Stimulated activated CD8-positive, alpha-beta memory T cell treated with anti-CD3 and anti-CD28 coated beads, Interleukin-15, amount 100 ng/mL, for 1 hour (primary cell): ENCODE data around the gene PLXNA3.

Experiments
- DNase-seq: peaks from one replicate; pipeline ENCODE4 v3.0.0-alpha.2; 2020; ENCODE audit warnings: low read depth

PLXNA3 gene

DNA sequence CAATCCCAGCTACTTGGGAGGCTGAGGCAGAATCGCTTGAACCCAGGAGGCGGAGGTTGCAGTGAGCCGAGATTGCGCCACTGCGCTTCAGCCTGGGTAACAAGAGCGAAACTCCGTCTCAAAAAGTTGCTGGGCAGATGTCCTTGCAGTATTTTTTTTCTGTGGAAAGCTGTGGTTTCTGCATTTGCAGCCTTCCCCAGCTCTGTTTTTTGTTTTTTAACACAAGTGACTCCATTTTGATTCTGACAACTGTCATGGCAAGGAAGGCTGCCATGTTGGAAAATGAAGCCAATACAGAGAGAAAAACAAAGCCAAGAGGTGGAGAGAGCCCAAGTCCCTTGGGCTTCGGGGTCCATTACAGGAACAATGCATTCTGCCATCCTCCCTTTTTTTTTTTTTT, 44.0 kb downstream of the PLXNA3 start:
- no peak for DNase-seq

DNA sequence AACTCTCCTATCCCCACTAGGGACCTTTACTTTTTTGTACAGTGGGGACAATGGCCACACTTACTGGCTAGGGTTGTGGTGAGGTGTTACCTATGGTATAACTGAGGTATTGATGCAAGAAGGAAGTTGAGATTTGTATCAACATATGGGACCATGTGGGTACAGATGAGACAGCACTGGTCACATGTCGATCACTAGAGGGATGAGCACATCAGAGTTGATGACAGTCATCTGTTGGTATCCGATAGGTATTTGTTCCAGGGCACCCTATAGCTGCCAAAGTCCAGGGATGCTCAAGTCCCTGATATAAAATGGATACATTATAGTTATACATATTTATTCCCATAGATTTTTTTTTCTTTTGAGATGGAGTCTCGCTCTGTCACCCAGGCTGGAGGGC, 44.9 kb downstream of the PLXNA3 start:
- no peak for DNase-seq

DNA sequence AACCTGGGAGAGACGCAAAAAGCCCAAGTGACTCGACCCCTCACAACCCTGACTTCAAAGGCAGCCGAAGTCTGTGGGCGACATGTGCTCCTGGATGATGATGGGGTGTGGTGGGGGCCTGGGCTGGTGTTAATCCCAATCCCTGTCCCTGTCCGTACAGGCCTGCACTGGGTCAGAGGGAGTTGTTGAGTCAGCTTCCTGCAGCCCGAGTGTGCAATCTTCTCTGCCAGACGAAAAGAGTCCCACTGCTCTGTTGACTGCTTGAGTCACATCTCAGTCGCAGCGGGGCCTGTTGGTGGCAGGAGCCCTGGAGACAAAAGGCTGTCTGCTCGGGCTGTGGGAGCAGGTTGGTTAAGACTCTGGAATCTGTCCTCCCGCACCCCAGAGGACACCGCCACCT, 47.7 kb downstream of the PLXNA3 start:
- no peak for DNase-seq

DNA sequence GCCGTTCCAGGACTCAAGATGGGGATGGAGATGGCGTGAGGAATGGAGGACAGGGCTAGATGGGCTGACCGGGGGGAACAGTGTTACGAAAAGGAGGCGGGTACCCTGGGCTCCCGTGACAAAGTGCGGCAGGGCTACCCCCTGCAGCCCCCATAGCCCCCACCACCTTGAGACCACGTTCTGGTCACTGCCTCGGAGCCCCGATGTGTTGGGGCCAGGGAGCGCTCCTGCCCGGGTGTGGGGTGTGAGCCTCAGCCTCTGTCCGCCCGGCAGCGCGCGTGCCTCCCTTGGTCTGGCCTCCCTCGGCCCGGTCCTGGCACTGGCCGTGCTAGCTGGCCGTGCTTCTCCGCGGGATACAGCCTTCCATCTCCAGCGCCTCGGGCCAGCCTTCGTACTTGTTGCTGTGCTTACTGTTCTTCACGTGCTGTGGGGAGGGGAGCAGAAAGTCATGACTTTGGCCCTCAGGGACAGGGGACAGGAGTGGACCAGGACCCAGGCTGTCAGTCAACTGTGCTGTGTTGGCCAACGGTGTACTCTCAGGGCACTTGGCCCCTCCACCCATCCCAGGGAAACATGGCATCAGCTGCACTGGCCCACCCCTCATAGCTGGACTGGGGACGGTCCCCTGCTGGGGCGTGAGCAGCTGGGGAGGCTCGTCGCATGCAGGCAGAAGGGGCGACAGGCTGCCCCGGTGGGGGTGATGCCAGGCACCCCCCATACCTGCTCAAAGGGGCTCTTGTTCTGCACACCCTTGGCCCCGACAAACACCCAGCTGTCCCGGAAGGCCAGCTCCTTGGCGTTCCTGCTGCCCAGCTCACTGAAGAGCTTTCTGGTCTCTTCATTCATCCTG, 48.6 kb downstream of the PLXNA3 start:
- DNase-seq, result no peak

DNA sequence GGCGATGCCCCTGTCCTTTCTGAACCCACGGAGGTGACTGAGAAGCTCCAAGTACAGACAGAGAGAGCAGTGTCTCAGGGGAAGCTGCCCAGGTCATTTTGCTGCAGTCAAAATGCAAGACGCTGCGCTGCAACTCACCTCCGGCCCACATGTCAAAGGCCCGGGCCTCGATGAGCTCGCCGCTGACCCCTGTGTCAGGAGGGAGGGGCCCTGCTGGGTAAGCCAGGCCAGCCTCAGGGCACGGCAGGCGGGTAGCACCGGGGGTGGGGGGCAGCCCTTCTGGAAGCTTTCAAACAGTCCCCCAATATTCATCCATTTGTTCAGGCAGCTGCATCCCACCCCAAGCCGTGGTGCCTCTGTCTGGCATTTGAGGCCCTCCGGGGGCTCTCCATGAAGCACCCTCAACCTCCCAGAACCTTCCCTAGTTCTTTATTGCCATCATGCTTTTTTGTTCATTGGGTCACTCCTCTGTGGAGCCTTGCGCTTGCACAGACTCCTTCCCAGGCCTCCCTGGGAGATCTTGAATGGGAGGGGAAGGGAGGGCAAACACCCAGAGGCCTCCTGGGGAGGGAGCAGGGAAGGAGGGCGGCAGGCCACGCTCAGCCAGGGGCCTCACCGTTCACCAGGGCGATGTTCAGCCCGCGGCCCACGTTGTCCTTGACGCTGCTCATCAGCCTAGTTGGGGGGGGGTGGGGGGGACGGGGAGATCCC, 49.7 kb downstream of the PLXNA3 start:
- DNase-seq, result no peak

DNA sequence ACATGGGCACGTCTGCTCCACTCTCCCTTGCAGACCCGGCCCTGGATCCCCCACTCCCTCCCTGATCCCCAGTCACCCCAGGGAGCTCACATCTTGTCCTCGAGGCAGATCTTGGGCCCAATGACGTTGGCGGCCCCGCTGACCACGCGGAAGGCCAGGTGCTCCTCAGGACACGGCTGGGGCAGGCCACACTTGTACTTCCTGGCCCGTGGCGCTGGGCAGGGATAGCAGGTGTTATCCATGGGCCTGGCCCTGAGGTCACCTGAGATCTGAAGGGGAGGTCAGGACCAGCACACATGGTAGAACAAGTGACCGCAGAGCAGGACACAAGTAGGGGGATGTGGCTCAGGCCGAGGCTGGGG, 50.3 kb downstream of the PLXNA3 start:
- DNase-seq, result no peak

DNA sequence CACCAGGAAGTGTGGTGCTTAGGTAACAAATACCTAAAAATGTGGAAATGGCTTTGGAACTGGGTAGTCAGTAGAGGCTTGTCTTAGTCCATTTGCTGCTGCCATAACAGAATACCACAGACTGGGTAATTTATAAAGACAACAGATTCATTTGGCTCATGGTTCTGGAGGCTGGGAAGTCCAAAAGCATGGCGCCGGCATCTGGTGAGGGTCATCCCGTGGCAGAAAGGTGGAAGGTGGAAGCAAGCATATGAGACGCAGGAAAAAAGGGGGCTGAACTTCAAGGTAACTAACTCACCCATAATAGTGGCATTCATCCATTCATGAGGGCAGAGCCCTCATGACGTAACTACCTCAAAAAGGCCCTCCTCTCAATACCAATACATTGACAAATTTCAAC, 51.4 kb downstream of the PLXNA3 start:
- DNase-seq, result no peak

DNA sequence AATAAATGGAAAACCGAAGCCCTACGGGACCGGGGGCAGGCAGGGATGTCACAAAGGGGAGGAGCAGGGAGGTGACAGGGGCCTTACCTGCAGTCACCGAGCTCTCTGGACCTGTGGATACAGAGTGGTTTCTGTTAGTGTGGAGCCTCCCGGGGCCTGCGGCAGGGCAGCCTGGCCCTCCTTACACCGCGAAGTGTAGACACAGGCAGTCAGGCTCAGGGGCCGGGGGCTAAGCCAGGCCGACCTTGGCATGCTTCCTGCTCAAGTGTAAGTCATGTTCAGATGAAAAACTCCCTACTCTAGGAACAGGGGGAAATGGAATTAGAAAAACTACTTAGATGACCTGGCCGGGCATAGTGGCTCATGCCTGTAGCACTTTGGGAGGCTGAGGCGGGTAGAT, 53.7 kb downstream of the PLXNA3 start:
- no peak for DNase-seq

DNA sequence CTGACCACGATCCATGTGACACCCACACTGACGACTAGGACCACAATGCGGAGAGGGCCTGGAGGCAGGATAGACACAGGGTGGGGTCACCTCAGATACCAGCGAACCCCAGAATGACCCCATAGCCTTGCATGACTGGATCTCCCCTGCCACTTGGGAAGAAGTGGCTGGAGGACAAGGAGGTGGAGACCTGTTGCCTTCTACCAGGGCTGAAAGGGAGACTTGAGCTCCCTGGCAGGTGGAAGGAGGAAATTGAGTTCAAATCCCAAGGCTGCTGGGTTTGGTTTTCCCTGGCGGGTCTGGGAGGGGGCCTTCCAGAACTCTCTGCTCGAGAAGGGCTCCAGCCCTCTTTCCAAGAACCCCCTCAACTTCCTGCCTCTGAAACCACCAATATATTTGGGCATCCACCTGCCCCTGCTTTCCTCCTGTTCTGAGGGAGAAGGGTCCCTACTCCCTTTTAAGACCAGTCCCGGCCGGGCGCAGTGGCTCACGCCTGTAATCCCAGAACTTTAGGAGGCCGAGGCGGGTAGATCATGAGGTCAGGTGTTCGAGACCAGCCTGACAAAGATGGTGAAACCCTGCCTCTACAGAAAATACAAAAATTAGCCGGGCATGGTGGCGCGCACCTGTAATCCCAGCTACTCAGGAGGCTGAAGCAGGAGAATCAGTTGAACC, 54.9 kb downstream of the PLXNA3 start:
- DNase-seq, result no peak

DNA sequence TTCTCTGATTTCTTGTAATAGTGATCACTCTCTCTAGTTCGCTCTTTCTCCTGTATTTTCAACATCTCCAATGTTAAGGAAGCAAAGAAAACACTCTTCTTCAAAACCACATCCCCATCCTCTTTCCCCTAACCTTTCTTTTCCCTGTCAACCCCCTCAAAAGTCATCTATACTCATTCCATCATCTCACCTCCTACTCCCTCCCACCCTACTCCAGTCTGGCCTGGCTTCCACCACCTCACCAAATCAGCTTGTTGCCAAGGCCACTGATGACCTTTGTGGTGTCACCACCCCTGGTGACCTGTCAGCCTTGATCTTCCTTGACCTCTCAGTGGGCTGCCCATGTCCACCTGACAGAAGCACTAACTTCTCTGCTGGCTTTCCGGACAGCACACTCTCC, 55.6 kb downstream of the PLXNA3 start:
- no peak for DNase-seq

DNA sequence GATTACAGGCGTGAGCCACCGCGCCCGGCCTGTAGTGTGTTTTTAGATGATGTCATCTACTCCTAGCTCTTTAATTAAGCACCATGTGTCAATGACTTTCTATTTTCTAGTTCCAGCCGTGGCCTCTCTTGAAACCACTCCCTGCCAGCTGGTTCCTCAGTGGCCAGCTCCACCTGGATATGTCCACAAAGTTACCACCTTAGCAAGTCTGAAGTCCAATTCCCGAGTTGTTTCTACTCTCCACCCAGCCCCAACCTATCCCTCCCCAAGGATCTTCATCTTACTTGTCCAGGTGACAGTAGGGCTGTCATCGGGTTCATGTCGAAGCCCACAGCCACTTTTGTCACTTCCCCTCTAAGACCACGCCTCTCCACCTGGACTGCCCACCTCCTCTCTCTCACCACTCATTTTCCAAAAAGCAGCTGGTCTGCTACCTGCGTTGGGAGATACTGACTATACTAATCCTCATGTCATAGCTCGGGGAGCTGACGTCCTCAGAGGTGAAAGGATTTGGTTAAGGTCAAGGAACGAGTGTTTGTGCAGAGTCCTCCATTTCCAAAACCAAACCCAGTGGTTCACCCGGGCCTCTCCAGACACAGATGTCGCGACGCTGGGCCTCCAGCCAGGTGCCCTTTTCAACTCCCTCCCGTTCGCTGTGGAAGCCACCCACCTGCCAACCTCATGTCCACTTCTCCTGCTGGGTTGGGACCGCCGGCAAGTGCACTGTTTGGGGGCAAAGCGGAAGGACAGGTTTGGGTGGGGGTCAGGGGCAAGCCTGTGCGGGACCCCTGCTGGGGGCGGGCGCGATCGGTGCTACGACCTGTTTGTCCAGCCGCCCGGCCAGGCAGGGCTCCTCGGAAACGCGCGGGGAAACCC, 57.2 kb downstream of the PLXNA3 start:
- no peak for DNase-seq

DNA sequence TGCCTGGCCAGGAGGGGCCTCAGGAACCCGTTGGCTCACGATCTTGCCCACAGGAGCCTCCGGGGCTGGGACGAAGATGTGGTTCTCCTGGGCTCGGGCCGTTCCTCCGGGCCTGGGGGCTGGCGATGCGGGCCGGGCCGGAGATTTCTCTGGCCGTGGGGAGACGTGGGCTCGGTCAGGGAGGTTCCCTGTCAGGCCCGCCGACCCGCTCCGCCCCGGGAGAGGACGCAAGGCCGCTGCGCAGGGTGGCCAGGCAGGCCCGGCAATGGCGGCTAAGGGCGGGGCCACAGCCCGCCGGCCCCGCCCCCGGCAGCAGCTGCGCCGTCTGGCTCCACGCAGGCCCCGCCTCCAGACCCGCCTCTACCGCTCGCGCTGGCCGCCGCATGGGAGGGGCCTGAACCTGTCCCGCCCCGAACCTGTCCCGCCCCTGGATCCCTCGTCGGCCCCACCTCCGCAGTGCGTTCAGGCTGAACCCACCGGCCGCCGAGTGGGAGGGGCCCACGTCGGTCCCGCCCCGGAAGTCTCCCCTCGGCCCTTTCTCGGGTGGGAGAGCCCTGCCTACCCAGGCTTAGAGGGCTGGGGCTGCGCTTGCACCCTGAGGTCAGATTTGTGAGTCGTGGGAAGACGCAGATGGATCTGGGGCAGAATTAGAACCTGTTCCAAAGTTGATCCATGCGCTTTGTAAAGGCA, 58.0 kb downstream of the PLXNA3 start, which contains the start of gene FAM3A:
Gene FAM3A, minus strand, starts transcription at position 267 of the 690 bp plus-strand sequence. CDS start 460 bp downstream, outside the sequence.
- peak; percentile 81 for DNase-seq

DNA sequence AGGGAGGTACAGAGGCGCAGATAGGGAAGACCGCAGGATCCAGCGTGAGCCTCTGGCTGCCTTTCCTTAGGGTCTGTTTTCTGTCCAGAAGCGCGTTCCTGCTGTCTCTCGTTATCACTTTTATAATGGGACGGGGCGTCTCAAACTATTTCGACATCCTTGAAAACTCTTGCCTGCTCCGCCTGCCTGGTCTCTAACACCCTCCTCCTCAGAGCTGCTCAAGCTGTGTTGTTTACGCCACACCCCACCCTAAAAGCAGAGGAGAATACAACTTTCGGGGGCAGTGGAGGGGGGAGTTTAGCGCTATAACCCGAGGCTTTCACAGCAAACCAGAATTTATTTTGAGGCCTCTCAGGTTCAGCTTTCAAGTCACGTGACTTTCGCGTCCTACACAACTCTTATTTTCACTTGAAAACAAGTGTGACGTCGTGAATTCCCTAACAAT, 58.6 kb downstream of the PLXNA3 start:
- no peak for DNase-seq

DNA sequence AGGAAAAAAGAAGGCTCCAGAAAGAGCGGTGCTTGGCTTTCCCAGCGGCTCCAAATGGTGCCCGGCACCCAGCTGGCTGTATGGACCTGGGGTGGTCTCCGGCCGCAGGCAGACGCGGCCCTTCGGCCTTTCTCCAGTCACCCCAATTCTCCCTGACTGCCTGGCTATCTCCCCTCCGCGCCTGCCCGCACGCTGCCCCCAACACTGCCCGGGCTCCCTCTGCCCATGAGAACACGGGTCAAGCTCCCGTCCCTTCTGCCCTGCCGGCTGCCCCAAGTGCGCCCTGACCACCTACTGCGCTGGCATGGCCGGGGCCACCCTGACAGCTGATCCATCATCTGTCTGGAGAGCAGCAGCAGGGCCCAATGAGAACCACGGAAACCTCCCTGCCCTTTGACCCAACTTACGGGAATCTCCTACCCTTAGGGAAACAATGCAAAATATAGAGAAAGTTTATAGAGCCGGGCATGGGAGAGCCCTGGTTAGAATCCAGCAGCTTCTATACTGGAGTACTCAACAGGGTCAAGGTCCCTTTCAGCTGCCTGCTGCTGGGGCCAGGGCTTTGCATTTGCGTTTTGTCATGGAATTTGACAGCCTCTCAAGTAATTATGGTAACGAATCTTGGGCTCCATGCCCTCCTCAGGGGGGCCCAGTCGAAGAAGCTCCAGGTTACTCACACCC, 59.2 kb downstream of the PLXNA3 start:
- DNase-seq, result no peak

DNA sequence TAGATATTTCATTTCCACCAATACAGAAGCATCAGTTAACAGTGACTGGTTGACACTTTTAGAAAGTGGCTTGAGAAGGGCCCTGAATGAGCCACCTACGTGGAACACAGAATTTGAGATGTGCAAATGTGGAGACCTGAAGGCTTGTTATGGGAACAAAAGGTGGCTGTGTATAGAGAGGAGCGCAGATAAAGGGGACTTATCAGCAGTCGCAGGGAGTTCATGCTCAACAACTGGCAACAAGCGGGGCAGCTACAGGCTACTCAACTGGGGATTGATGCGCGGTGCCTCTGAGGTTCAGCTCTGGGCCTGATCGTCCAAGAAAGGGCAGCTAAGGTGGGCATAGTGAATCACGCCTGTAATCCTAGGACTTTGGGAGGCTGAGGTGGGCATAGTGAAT, 61.3 kb downstream of the PLXNA3 start:
- no peak for DNase-seq

DNA sequence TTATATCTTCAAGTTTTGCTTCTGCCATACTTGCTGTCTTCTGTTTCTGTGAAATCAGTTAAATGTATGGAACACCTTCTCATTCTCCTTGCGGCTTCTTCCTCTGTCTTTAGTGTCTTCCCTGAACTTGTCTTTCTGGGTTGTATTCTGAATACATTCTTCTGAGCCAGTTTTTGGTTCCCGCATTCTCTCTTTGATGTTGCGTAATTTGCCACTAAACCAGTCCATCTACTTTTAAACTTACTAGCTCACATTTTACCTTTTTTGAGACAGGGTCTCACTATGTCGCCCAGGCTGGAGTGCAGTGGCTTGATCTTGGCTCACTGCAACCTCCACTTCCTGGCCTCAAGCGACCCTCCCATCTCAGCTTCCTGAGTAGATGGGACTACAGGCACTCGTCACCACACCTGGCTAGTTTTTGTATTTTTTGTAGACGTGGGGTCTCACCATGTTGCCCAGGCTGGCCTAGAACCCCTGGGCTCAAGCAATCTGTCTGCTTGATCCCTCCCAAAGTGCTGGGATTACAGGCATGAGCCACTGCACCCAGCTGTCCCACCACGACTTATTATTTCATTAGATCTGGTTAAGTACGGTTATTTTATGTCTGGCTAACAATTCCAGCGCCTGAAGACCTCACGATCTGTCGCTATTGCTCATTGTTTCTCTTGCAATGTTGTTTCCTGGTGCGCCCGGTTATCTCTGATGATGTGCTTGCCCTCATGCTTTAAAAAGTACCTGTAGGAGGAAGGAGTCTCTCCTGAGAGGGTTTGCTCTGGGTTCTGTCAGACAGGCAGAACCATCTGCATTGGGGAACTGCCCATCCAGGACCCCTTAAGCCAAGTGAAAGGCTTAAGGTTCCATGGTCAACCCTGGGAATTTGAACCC, 67.8 kb downstream of the PLXNA3 start:
- DNase-seq, result no peak

DNA sequence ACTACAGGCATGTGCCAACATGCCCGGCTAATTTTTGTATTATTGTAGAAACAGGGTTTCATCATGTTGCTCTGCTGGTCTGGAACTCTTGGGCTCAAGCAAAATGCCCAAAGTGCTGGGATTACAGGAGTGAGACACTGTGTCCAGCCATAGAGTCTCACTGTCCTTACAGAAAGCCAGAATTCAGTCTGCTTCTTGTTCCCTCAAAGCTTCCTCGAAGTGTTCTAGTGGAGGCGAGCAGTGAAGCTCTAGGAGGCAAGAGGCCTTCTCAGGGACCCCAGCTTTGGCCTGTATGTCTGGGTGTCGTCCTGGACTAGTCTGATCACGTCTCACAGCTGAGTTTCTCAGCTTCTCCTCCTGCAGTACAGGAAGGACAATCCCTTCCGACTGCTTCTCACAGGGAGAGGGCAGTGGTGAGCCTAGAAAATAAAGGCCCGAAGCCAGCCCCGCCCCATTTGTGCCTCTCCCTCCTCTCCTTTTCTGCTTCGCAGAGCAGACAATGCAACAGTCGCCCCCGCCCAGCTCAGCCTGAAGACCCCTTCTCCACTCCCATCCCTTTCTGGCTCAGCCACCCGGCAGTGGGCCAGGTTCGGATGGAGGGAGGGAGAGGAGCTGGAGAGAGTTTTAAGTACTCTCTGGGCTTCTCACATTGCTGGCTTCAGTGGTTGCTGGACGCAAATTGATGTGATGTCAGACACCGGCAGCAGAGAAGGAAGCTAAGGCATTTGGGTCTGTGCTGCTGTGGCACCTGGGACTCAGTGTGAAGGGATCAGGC, 69.0 kb downstream of the PLXNA3 start:
- no peak for DNase-seq
